Activated gamma-delta T cell treated with Interleukin-2 at 50 U/mL for 16 hours (primary cell): Measurements from ENCODE around the gene BRME1.

ENCODE experiments used
- DNase-seq: peaks from one replicate; pipeline ENCODE4 v3.0.0-alpha.2; 2020

Gene BRME1

DNA sequence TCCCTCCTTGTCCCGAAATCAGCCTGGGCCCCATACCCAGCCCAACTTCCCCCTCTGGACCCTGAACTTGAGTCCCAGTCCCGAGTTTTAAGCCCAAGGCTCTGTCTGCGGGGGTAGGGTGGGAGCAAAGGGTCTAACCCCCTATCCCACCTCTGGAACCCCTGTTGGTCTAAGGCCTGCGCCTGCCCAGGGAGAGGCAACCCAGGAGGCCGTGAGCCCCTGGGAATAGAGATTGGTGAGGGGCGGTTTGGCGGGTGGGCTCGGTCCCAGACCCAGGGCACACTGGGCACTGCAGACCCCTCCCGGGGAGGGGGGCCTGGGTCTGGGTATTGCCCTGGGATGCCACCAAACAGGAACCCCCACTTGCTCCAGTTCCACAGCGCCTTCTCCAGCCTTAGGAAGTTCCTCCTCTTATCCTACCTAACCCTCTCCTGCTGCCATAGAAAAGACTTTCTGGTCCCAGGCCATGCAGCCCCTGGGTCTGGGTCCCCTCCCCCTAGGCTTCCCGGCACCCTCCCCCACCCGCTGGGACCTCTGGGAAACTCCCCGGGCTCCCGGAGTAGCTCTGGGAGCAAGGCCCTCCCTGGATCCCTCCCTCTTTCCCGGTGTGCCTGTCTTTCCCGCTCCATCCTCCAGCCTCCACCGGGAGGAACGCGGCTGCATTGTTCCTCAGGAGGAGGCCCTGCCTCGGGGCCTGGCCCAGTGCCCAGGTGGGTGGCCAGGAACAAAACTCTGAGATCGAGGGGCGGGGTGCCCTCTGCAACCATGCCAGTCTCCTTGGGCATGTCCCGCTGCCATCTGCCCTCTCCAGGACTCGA lies 62.6 kb downstream of the BRME1 start:
- no peak for DNase-seq

DNA sequence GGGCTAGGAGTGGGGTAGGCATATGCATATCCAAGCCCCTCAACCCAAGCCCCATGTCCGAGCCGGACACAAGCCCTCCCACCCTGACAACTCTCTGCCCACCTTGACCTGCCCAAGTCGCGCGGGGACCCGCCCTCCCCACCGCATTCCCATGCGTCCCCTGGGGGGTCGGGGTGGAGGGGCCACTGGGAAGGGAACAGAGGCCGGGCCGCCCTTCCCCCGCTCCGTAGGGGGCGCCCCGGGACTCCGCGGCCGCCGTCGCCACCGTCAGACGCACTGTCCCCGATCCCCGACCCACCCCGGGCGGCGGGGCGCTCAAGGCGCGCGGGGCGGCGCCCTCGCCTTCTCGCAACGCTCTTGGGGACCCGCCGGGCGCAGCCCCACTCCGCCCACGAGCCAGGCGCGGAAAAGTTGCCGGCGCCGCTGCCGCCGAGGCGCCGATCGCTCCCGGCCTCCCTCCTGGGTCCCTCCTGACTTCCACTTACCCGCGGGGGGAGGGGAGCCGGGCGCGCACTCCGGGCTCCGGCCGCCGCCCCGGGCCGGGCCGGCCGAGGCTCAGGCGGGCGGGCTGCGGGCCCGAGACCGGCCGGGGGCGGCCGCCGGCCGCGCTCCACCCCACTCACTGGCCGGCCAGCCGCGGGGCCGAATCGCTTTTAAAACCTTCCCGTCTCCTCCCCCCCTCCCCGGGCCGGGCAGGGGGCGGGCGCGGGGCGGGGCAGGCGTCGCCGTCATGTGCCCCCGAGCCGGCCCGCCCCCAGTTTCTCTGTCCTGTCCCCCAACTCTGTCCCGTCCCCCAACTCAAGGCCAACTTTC lies 63.4 kb downstream of the BRME1 start:
- DNase-seq, result peak; percentile 65

DNA sequence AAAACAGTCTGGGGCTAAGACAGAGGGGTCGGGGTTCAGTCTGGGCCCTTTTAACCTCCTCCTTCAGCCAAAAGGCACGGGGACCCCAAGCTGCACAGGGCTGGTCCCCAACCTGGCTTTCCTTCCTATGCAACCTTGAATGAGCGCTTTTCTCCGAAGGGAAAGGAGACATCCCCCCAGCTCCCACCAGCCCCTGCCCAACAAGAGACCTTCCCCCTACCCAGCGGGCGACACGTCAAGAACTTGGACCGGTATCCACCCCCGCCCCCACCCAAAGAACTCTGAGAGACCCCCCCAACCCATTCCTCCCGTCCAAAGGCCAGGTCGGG lies 64.0 kb downstream of the BRME1 start:
- DNase-seq, result no peak

DNA sequence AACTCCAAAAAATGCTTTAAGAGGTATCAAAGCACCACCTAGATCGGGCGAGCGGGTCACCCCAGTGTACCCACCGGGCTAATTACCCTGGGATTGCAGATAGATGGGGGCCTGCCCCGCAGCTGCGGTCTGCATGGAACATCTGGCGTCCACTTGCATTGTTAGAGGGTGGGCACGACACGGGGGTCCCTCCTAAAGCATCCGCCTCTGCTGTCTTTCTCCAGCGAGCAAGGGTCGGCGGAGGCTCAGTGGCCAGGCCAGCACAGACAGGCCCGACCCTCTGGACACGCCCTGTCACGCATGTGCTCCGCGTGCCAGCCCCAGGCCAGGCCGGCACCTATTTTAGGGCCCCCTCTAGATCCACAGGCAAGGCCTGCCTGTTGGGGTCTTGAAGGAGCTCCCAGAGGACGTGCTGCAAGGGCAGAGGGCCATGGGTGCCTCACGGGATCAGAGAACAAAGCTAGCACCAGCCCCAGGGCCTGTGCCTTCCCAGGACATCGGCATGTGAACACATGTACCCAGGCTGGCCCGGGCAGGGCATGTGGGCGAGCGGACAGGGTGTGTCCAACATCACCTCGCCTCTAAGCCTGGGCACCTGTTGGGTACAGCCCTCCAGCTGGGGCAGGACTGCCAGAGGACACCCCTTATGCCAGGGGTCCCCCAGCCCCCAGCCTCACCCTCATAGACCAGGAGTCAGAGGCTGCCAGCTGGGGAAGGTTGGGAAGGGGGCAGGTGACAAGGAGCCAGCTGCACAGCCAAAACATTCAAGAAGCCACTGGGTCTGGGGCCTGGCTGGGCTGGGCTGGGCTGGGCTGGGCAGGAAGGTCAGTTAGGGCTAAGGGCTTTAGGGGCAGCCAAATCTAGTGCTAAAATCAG lies 64.6 kb downstream of the BRME1 start:
- DNase-seq, result no peak

DNA sequence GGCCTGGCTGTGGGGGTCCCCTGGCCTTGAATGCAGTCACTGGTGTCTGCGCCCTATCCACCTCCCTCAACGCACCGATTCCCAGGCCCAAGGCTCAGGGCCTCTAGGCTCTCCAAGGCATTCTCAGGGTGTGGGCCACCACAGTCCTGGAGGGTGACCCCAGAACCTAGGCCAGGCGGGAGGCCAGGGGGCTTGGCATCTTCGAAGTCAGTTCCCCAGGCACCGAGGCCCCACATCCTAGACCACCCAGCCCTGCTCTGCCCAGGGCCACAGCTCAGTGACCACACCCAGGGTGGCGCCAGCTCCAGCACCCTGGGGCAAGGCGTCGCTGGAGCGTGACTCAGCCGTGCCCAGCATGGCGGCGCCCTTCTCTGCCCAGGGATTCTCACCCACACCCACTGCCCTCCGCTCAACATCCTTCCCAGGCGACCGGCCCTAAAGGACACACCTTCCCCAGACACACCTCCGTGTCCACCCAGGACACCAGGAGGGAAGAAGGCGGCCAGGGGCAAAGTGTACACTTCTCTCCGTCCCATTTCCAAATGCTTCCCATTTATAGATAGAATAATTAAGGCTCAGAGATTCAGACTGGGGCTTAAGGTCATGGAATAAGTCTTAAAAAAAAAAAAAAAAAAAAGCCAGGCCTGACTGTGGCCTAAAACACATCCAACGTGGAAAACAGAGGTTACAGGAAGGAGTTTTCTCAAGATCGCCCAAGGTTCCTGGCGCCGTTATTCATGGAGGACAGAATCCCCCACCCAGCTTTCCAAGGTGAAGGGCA lies 65.4 kb downstream of the BRME1 start:
- DNase-seq, result peak; percentile 52

DNA sequence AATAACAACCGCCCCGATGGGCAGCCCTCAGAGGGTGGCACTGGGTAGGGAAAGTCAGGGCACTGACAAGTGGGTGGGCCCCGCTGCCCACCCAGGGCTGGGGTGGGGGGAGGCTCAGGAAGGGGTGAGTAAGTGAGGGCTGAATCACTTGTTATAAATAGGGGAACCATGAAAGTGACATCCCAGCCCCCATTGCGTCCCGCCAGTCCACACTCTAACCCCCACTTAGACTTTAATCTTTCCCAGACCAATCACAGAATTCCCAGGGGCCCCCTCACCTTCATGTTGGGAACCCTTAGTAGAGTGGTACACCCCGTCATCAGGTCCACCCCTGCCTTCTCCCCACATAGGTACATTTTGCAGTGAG lies 66.0 kb downstream of the BRME1 start:
- DNase-seq, result no peak

DNA sequence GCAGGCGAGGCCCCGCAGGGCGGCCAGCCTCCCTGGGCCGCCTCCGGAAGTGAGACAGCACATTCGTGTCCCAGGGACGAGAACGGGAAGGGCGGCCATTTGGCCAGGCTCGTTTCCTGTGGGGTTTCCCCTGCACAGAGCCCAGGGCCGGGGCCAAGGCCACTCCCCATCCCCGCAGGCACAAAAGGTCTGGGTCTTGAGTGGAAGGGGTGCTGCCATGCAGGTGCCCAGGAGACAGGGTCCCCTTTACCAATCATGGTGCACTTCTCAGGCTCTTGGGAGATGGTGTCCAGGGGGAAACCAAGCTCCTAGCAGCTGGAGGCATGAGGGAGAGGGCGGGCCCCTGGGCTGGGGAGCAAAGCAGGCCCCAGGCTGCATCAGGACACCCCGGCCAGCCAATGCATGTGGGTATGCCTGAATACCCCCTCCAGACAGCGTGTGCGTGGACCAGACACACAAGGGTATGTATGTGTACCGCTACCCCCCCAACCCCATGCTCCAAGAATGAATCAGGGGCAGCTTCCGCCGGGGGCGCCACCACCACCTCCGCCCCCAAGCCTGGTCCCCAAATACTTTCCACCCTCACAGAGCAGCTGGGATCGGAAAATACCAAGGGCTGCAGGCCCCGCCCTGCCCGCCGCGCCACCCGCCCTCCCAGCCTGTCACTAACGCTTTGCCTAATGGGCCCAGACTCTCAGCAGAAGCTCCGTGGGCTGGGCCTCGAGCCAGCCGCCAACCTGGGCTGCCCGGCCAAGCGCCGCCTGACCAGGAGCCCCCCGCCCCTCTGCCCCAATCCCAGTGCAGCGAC lies 66.6 kb downstream of the BRME1 start:
- DNase-seq, result peak; percentile 76

DNA sequence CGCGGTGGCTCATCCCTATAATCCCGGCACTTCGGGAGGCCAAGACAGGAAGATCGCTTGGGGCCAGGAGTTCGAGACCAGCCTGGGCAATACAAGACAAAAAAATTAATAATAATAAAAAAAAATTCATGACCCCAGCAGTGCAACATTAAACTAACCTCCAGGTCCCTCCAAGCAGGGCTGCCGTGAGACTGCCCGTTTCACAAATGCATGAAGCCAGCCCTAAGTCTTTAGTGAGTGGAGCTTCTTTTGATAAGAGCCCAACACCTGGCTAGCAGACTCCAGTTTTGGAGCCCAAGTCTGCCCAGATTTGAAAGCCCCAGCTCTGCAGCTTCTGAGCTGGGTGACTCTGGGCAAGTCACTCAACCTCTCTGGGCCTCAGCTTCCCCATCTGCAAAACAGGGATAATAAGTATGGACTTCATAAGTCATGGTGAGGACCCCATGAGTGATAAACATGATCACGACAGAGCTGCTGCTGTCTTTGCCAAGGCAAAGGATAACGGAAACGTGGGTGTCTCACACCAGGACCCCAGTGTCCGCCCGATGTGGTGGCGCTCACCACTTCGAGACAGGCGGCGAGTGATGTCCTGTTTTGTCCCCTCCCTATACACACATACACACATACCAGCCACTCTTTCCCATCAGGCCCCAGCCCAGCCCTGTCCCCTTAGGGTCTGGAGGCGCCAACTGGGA lies 67.3 kb downstream of the BRME1 start:
- no peak for DNase-seq

DNA sequence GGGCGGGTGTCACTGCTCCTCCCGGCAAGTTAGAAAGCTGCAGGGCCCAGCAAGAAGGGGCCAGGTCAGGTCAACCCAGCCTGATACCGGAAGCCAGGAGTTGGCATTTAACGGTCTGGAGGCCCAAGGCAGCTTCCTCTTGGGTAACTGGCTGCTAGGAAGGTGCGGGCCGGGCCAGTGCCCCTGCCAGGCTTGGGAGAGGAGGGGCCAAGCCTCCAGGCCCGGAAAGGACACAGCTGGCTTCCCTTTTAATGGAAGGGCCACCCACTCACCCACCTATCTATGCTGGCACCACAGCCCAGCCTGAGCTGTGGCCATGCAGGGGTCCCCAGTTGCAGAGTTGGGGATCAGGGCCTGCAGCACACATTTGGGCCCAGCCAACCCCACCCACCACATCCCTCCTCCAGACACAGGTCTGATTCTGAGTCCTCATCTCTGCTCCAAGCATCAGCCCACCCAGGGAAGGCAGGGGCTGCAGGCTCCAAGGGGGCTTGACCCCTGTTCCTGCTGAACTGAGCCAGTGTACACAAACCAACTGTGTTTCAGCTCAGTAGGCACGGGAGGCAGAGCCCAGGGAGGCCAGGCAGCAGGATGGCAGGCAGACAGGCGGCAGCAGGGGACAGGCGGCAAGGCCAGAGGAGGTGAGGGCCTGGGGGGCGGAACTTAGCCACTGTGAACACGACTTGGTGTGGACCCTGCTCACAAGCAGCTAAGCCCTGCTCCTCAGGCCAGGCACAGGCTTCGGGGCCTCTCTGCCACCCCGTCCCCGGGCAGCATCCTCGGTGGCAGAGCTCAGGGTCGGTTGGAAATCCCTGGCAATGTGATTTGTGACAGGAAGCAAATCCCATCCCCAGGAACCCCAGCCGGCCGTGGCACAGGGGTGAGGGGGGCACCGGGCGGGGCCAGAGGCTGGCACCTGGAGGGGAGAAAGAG lies 69.9 kb downstream of the BRME1 start:
- DNase-seq, result no peak

DNA sequence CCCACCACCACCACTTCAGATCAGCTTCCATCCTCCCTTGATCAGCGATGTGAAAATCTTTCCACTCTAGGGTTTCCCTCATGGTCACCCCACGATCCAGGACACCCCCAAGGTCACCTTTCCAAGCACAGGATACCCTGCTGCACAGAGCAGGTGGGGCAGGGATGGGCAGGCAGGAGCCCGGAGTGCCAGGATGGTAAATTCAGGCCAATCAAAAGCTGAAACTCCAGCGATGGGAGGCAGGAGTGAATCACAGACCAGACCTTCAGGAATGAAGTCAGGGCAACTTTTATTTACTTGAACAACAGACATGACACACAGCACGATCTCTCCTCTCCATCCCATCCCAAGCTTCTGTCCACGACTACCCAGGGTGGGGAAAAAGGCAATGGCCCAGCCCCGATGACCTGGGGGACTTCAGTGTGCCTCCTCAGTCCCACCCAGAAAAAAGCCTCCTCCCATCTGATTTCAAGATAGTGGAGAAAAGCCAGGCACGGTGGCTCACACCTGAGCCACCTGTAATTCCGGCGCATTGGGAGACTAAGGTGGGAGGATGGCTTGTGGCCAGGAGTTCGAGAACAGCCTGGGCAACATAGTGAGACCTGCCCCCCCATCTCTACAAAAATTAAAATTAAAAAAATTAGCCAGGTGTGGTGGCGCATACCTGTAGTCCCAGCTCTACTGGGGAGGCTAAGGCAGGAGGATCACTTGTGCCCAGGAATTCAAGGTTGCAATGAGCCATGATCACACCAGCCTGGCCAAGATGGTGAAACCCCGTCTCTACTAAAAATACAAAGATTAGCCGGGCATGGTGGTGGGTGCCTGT lies 71.5 kb downstream of the BRME1 start:
- DNase-seq, result no peak

DNA sequence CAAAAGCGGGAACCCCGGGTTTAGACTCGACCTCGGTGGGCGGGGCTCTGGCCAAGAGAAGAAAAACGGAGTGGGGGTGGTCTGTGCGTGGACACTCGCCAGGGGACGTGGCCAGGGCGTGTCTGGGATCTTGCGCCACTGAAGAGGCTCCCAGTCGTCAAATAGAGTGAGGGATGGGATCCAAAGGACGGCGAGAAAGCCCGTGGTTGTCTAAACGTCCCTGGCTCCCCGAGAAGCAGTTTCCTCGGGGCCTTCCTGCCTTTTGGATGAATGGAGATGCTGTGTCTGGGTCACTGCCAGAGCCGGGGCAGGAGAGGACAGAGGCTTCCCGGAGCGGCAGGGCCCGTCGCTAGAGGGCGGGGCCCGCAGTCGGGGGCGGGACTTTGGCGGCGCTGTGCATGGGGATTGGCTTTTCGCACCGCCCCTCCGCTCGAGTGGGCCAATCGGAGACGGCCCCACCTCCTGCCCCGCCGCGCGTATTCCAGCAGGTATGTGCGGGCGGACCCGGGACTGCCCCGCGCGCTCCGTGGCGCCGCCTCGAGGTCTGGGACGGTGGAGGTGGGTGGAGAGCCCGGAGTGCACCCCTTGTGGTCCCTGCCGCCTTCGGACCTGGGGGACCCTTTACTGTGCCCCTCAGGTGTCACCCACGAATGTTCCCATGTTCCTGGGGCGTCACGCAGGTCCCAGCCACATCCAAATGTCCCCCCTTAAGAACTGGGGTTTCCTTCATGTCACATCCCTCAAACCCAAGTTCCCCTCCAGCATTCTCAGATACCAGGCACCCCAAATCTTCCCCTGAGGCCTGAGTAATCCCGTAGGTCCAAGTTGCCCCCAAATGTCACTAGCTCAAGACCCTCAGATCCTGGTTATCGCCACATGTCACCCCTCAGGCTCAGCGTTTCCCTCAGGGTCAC lies 72.3 kb downstream of the BRME1 start:
- DNase-seq, result peak; percentile 86
